GM04503 (cell line): ENCODE results near the gene PTPN4.
"Not testable (repeated sequence)": the region's sequence is repeated elsewhere in the genome, so short reads cannot be mapped to it uniquely, and the experiment has no call there.

Experiments used
- DNase-seq: peaks from one replicate; pipeline ENCODE4 v3.0.0-alpha.2; 2012; ENCODE audit warnings: low read depth

The PTPN4 gene

GRCh38 chr2:120017201-120017600 is 257.5 kb downstream of the PTPN4 start:
- DNase-seq: no peak

- no peak for DNase-seq
These were observed 258.8 kb downstream of the PTPN4 start for GRCh38 chr2:120018549-120018948.

GRCh38 chr2:120020554-120020953 is 260.8 kb downstream of the PTPN4 start:
- DNase-seq: no peak

- DNase-seq: not testable (repeated sequence)
These were observed 262.8 kb downstream of the PTPN4 start for GRCh38 chr2:120022505-120022904.

- DNase-seq: no peak
These were observed 267.2 kb downstream of the PTPN4 start for GRCh38 chr2:120026890-120027289.

- no peak for DNase-seq
These were observed 269.1 kb downstream of the PTPN4 start for GRCh38 chr2:120028795-120029194.

GRCh38 chr2:120029672-120030640 is 270.2 kb downstream of the PTPN4 start:
- no peak for DNase-seq

- no peak for DNase-seq
These were observed 272.6 kb downstream of the PTPN4 start for GRCh38 chr2:120032297-120032696.
